Activated naive CD4-positive, alpha-beta T cell treated with anti-CD3 and anti-CD28 coated beads, Interleukin-2, amount 50 U/mL, for 16 hours (primary cell): Measurements from ENCODE around the gene SCAF4.
"Not testable (repeated sequence)": the region's sequence is repeated elsewhere in the genome, so short reads cannot be mapped to it uniquely, and the experiment has no call there.

Experiments
- DNase-seq: peaks from one replicate; pipeline ENCODE4 v3.0.0-alpha.2; 2020

Gene SCAF4

GRCh38 chr21:31631881-31632280 lies 100.0 kb downstream of the SCAF4 start:
- not testable (repeated sequence) for DNase-seq

GRCh38 chr21:31629972-31630711 lies 101.8 kb downstream of the SCAF4 start:
- no peak for DNase-seq

GRCh38 chr21:31624961-31625491 lies 106.9 kb downstream of the SCAF4 start:
- no peak for DNase-seq

- no peak for DNase-seq
These were observed 107.7 kb downstream of the SCAF4 start for GRCh38 chr21:31624181-31624580.

GRCh38 chr21:31623664-31624063 lies 108.3 kb downstream of the SCAF4 start:
- DNase-seq, result no peak

GRCh38 chr21:31622397-31622796 lies 109.5 kb downstream of the SCAF4 start:
- no peak for DNase-seq
